Endodermal cell (in vitro differentiated cells): ENCODE results near the gene RCHY1. TPM values are rescaled to one million over a fixed set of nuclear protein-coding genes. Genes with fewer than 3 reads are reported as not detected.

ENCODE experiments used
- DNase-seq: peaks from one replicate; pipeline ENCODE4 v3.0.0-alpha.2; 2017
- H3K27ac ChIP-seq: 2 replicates; pipeline ENCODE4 v1.5.1; 2013; ENCODE audit warnings: mild to moderate bottlenecking, low read depth, low read length, moderate library complexity
- H3K27me3 ChIP-seq: 2 replicates; pipeline ENCODE4 v1.6.1; 2013; ENCODE audit warnings: mild to moderate bottlenecking, low read length, moderate library complexity; ENCODE audit not compliant: insufficient read depth, control insufficient read depth, poor library complexity, severe bottlenecking
- H3K36me3 ChIP-seq: 2 replicates; pipeline ENCODE4 v1.7.0; 2013; ENCODE audit warnings: mild to moderate bottlenecking, low read length, moderate library complexity; ENCODE audit not compliant: control insufficient read depth, insufficient read depth
- H3K4me1 ChIP-seq: one replicate; pipeline ENCODE4 v1.7.0; 2013; ENCODE audit warnings: low read length; ENCODE audit not compliant: control insufficient read depth, insufficient read depth
- H3K4me3 ChIP-seq: 2 replicates; pipeline ENCODE4 v1.5.1; 2013; ENCODE audit warnings: mild to moderate bottlenecking, low read length, moderate library complexity
- H3K9ac ChIP-seq: 2 replicates; pipeline ENCODE4 v1.6.1; 2013; ENCODE audit warnings: mild to moderate bottlenecking, low read length, moderate library complexity; ENCODE audit not compliant: poor library complexity, severe bottlenecking; ENCODE audit errors: extremely low read depth
- H3K9me3 ChIP-seq: 2 replicates; pipeline ENCODE4 v1.6.1; 2013; ENCODE audit warnings: mild to moderate bottlenecking, low read length, moderate library complexity; ENCODE audit not compliant: control insufficient read depth
- H3K27ac Mint-ChIP-seq: 2 replicates; pipeline ENCODE4 v1.8.0; 2020; ENCODE audit warnings: mixed read lengths
- H3K27me3 Mint-ChIP-seq: 2 replicates; pipeline ENCODE4 v1.8.0; 2021; ENCODE audit warnings: mild to moderate bottlenecking, mixed read lengths; ENCODE audit not compliant: insufficient read depth
- H3K36me3 Mint-ChIP-seq: 2 replicates; pipeline ENCODE4 v1.8.0; 2020; ENCODE audit warnings: low read depth, mixed read lengths
- H3K4me1 Mint-ChIP-seq: 2 replicates; pipeline ENCODE4 v1.8.0; 2020; ENCODE audit warnings: mixed read lengths
- H3K4me3 Mint-ChIP-seq: 2 replicates; pipeline ENCODE4 v1.8.0; 2020; ENCODE audit warnings: mild to moderate bottlenecking, moderate library complexity, mixed read lengths
- H3K9me3 Mint-ChIP-seq: 2 replicates; pipeline ENCODE4 v1.8.0; 2020; ENCODE audit warnings: mild to moderate bottlenecking, mixed read lengths
- WGBS, 2 experiments: methylation state at CpG; one replicate each; pipeline versions ENCODE4 v1.1.5 to v1.1.7; 2013; ENCODE audit warnings: missing lambda C conversion rate in 2 of 2, mixed read lengths in 1 of 2; ENCODE audit not compliant: insufficient coverage in 1 of 2, insufficient read length in 1 of 2; 5-methylcytosine and 5-hydroxymethylcytosine counted together
- total RNA-seq, 2 donors: library from RNA; stranded (reverse); fragmentation: NEBNext Ultra II Directional in 1 of 2; extraction: Animal tissue kit (Norgen Biotek cat#: 25700) in 1 of 2; gene quantifications; 2 replicates in 1 of 2; 3 replicates in 1 of 2; pipeline ENCODE4 v1.2.1, GENCODE V29; 2021
- TF ChIP-seq, protein P1 (sequence below): fragments of 200-600 bp; sonication (generic); conservative IDR thresholded peaks from 2 replicates; pipeline ENCODE4 v1.5.0; 2021; ENCODE audit warnings: antibody characterized with exemption, mild to moderate bottlenecking

RCHY1 gene
- total RNA-seq, 2 donors from 2014 or later = 35.5 to 35.7 TPM

- Histone ChIP-seq H3K4me3 (no peak overlapping the region), H3K9me3 (peaks cover 26% of the 10 kb centered on the region), H3K27ac (no peak overlapping the region), H3K36me3 (peaks cover 67% of the 10 kb centered on the region), H3K9ac (no peak overlapping the region), H3K27me3 (no peaks in the 10 kb centered on the region), H3K4me1 (no peaks in the 10 kb centered on the region)
- H3K27ac Mint-ChIP-seq = no peak overlapping the region
- peaks cover 11% of the 10 kb centered on the region for H3K9me3 Mint-ChIP-seq
- H3K4me3 Mint-ChIP-seq = no peak overlapping the region
- no peaks in the 10 kb centered on the region for H3K27me3 Mint-ChIP-seq
- DNase-seq = no peak
- no peaks in the 10 kb centered on the region for H3K4me1 Mint-ChIP-seq
- peaks cover 62% of the 10 kb centered on the region for H3K36me3 Mint-ChIP-seq
- TF ChIP-seq, protein P1, sequence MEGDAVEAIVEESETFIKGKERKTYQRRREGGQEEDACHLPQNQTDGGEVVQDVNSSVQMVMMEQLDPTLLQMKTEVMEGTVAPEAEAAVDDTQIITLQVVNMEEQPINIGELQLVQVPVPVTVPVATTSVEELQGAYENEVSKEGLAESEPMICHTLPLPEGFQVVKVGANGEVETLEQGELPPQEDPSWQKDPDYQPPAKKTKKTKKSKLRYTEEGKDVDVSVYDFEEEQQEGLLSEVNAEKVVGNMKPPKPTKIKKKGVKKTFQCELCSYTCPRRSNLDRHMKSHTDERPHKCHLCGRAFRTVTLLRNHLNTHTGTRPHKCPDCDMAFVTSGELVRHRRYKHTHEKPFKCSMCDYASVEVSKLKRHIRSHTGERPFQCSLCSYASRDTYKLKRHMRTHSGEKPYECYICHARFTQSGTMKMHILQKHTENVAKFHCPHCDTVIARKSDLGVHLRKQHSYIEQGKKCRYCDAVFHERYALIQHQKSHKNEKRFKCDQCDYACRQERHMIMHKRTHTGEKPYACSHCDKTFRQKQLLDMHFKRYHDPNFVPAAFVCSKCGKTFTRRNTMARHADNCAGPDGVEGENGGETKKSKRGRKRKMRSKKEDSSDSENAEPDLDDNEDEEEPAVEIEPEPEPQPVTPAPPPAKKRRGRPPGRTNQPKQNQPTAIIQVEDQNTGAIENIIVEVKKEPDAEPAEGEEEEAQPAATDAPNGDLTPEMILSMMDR = no peak
- WGBS, 2 experiments = 94% methylated on average over 2 of the region's 2 CpGs; no CpG with 5 or more reads in 1 of the 2 experiments
Observed at GRCh38 chr4:75499900-75500299, 14.3 kb downstream of the RCHY1 start.

GRCh38 chr4:75498041-75498440 is 16.2 kb downstream of the RCHY1 start:
- H3K4me1 ChIP-seq = no peaks in the 10 kb centered on the region
- Mint-ChIP-seq H3K27me3 (no peaks in the 10 kb centered on the region), H3K27ac (no peak overlapping the region), H3K36me3 (peaks cover 60% of the 10 kb centered on the region), H3K4me1 (no peaks in the 10 kb centered on the region), H3K9me3 (peaks cover 11% of the 10 kb centered on the region), H3K4me3 (no peak overlapping the region)
- DNase-seq = no peak
- H3K9me3 ChIP-seq = peaks cover 26% of the 10 kb centered on the region
- H3K27me3 ChIP-seq = no peaks in the 10 kb centered on the region
- no peak overlapping the region for H3K9ac ChIP-seq
- TF ChIP-seq, protein P1 = no peak
- H3K4me3 ChIP-seq = no peak overlapping the region
- H3K36me3 ChIP-seq = peaks cover 65% of the 10 kb centered on the region
- no peak overlapping the region for H3K27ac ChIP-seq
- WGBS, 2 experiments = 93% methylated on average over 2 of the region's 2 CpGs; no CpG with 5 or more reads in 1 of the 2 experiments

- H3K27me3 Mint-ChIP-seq = no peaks in the 10 kb centered on the region
- WGBS, 2 experiments = 90 to 92% methylated on average over 4 to 5 of the region's 5 CpGs
- H3K4me1 ChIP-seq = no peaks in the 10 kb centered on the region
Observed at GRCh38 chr4:75497133-75497532, 17.1 kb downstream of the RCHY1 start.

More at GRCh38 chr4:75497133-75497532, 17.1 kb downstream of the RCHY1 start:
- Mint-ChIP-seq H3K9me3 (peaks cover 11% of the 10 kb centered on the region), H3K36me3 (peaks cover 54% of the 10 kb centered on the region), H3K27ac (peak overlapping the region; percentile 3), H3K4me3 (no peak overlapping the region), H3K4me1 (no peaks in the 10 kb centered on the region)
- H3K27me3 ChIP-seq = no peaks in the 10 kb centered on the region
- no peak for DNase-seq
- no peak overlapping the region for H3K9ac ChIP-seq
- H3K9me3 ChIP-seq = peaks cover 26% of the 10 kb centered on the region
- H3K36me3 ChIP-seq = peaks cover 60% of the 10 kb centered on the region
- no peak overlapping the region for H3K4me3 ChIP-seq
- TF ChIP-seq, protein P1 = no peak
- no peak overlapping the region for H3K27ac ChIP-seq
